ENCODE data around the gene FBLN1. TPM values are rescaled to one million over a fixed set of nuclear protein-coding genes. Genes with fewer than 3 reads are reported as not detected.

The FBLN1 gene
- total RNA-seq, 2 donors from 2014 or later = 226 to 305 TPM

DNA sequence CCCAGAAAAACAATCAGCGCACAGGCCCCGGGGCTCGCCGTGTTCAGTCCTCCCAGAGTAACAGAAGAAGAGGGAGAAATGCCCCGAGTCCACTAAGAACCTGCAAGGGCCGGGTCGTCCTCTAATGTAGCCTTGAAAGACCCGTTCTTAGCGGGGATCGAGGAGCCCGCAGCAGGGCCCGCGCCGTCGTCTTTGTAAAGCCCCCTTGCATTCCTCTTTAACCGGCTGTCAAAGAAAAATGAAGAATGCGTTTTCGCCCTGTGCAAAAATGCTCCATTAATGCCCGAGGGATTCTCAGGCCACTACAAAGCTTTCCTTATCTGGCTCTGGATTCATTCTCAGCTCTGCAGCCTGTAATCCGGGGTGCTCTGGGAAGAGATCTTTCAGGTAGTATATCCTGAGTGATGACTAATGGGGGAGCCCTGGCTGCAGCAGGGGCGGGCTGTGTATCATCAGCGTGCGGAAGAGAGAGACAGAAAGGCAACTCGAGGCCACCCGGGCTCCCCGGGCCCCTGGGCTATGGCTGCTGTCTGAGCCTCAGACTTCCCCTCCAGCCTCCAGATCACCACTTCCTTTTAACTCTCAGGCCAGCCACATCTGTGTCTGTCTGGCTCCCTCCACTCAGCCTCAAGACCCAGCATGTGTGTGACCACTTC is 78.2 kb downstream of the FBLN1 start:
- Mint-ChIP-seq H3K27ac (no peak overlapping the region), H3K4me3 (no peak overlapping the region), H3K36me3 (ENCODE audit: low read depth) (no peaks in the 10 kb centered on the region), H3K4me1 (no peaks in the 10 kb centered on the region), H3K27me3 (ENCODE audit: insufficient read depth) (no peaks in the 10 kb centered on the region), H3K9me3 (no peaks in the 10 kb centered on the region)
- TF ChIP-seq, protein P1, sequence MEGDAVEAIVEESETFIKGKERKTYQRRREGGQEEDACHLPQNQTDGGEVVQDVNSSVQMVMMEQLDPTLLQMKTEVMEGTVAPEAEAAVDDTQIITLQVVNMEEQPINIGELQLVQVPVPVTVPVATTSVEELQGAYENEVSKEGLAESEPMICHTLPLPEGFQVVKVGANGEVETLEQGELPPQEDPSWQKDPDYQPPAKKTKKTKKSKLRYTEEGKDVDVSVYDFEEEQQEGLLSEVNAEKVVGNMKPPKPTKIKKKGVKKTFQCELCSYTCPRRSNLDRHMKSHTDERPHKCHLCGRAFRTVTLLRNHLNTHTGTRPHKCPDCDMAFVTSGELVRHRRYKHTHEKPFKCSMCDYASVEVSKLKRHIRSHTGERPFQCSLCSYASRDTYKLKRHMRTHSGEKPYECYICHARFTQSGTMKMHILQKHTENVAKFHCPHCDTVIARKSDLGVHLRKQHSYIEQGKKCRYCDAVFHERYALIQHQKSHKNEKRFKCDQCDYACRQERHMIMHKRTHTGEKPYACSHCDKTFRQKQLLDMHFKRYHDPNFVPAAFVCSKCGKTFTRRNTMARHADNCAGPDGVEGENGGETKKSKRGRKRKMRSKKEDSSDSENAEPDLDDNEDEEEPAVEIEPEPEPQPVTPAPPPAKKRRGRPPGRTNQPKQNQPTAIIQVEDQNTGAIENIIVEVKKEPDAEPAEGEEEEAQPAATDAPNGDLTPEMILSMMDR (conservative IDR thresholded peaks at IDR 0.05) = no peak
- Histone ChIP-seq H3K4me1 (ENCODE audit: control insufficient read depth, insufficient read depth, low read length) (no peaks in the 10 kb centered on the region), H3K4me3 (ENCODE audit: low read length) (no peak overlapping the region), H3K36me3 (ENCODE audit: control insufficient read depth, insufficient read depth, low read length) (no peaks in the 10 kb centered on the region), H3K27me3 (ENCODE audit: control insufficient read depth, insufficient read depth, low read length, poor library complexity, severe bottlenecking) (no peaks in the 10 kb centered on the region), H3K27ac (ENCODE audit: low read depth, low read length) (no peak overlapping the region), H3K9me3 (ENCODE audit: control insufficient read depth, low read length) (no peaks in the 10 kb centered on the region), H3K9ac (ENCODE audit: extremely low read depth, low read length, poor library complexity, severe bottlenecking) (no peak overlapping the region)
- no peak for DNase-seq
- WGBS, 2 experiments (ENCODE audit: insufficient coverage in 1 of 2, insufficient read length in 1 of 2) = 93 to 94% methylated on average over 22 to 26 of the region's 26 CpGs

DNA sequence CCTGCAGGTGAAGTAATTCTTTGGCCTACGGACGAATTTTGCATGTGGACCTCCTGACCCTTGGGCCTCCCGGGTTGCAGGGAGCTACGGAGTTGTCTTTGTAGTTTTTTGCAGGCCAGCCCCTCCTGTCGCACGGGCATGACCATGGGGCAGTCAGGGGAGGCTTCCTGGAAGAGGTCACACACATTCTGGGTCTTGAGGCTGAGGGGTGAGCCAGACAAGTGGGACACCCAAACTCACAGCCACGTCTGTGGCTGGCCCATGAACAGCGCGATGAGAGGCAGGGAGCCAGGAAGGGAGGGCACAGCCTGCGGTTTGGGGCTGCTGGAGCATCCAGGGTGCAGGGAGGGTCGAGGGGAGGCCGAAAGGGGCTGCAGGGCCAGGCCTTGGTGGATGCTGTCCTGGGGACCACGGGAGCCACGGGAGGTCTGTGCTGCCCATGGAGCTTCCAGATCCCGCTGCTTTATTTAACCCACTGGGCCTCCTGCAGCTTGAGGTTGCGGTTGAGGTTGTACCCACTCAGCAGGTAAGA is 78.9 kb downstream of the FBLN1 start:
- WGBS, 2 experiments (ENCODE audit: insufficient coverage in 1 of 2, insufficient read length in 1 of 2) = 88 to 94% methylated on average over 15 to 16 of the region's 16 CpGs
- Histone ChIP-seq H3K9me3 (ENCODE audit: control insufficient read depth, low read length) (no peaks in the 10 kb centered on the region), H3K4me1 (ENCODE audit: control insufficient read depth, insufficient read depth, low read length) (no peaks in the 10 kb centered on the region), H3K4me3 (ENCODE audit: low read length) (no peak overlapping the region), H3K9ac (ENCODE audit: extremely low read depth, low read length, poor library complexity, severe bottlenecking) (no peak overlapping the region), H3K27me3 (ENCODE audit: control insufficient read depth, insufficient read depth, low read length, poor library complexity, severe bottlenecking) (no peaks in the 10 kb centered on the region), H3K36me3 (ENCODE audit: control insufficient read depth, insufficient read depth, low read length) (no peaks in the 10 kb centered on the region), H3K27ac (ENCODE audit: low read depth, low read length) (no peak overlapping the region)
- Mint-ChIP-seq H3K36me3 (ENCODE audit: low read depth) (no peaks in the 10 kb centered on the region), H3K27ac (no peak overlapping the region), H3K27me3 (ENCODE audit: insufficient read depth) (no peaks in the 10 kb centered on the region), H3K4me1 (no peaks in the 10 kb centered on the region), H3K9me3 (no peaks in the 10 kb centered on the region), H3K4me3 (no peak overlapping the region)
- no peak for DNase-seq
- TF ChIP-seq, protein P1 (conservative IDR thresholded peaks at IDR 0.05) = no peak

DNA sequence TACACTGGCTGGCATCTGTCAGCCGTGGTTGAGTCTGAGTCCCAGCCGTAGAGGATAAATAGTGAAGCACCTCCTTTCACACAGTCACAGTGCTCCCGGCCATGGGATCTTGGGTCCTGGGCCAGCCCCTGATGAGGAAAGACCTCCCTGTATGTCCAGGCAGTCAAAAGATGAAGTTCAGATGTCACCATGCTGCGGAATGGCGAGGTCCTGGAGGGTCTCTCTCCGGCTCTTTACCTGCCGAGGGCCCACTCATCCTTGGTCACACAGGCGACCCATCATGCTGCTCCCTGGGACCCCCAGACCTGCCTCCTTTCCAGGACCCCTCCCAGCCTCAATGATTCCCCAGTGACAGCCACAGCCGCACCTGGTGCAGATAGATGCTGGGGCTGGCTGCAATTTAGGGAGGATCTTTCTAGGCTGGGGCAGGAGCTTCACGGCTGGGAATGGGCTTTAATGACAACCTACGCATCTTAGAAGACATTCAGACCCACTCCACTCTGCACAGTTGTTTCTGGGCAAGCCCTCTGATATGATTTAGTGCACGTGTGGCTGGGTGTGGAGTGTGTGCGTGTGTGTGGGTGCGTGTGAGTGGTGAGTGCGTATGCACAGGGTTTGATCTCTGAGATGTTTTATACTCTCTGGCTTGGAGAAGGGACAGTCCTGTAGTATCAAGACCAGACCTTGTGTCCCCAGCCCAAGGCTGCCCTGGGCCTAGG is 79.7 kb downstream of the FBLN1 start:
- Histone ChIP-seq H3K4me3 (ENCODE audit: low read length) (no peak overlapping the region), H3K9me3 (ENCODE audit: control insufficient read depth, low read length) (no peaks in the 10 kb centered on the region), H3K9ac (ENCODE audit: extremely low read depth, low read length, poor library complexity, severe bottlenecking) (no peak overlapping the region), H3K36me3 (ENCODE audit: control insufficient read depth, insufficient read depth, low read length) (no peaks in the 10 kb centered on the region), H3K4me1 (ENCODE audit: control insufficient read depth, insufficient read depth, low read length) (no peaks in the 10 kb centered on the region), H3K27me3 (ENCODE audit: control insufficient read depth, insufficient read depth, low read length, poor library complexity, severe bottlenecking) (no peaks in the 10 kb centered on the region), H3K27ac (ENCODE audit: low read depth, low read length) (no peak overlapping the region)
- no peaks in the 10 kb centered on the region for H3K9me3 Mint-ChIP-seq
- WGBS, 2 experiments (ENCODE audit: insufficient coverage in 1 of 2, insufficient read length in 1 of 2) = 90 to 97% methylated on average over 7 to 15 of the region's 15 CpGs
- H3K4me1 Mint-ChIP-seq = no peaks in the 10 kb centered on the region
- no peak overlapping the region for H3K27ac Mint-ChIP-seq
- H3K4me3 Mint-ChIP-seq = no peak overlapping the region
- no peak for DNase-seq
- TF ChIP-seq, protein P1 (conservative IDR thresholded peaks at IDR 0.05) = no peak
- no peaks in the 10 kb centered on the region for H3K27me3 Mint-ChIP-seq (ENCODE audit: insufficient read depth)
- no peaks in the 10 kb centered on the region for H3K36me3 Mint-ChIP-seq (ENCODE audit: low read depth)

All from endodermal cell (in vitro differentiated cells).